OCI-M2 (cell line): ENCODE measurements around the gene PLEKHA1.
A peak's percentile ranks its signal among the peaks of the same experiment; 100 is the strongest.

Experiments used
- DNase-seq: peaks from one replicate; lab custom pipeline; 2025; ENCODE audit not compliant: unreplicated experiment; lab: John Stamatoyannopoulos, UW

The PLEKHA1 gene

DNA sequence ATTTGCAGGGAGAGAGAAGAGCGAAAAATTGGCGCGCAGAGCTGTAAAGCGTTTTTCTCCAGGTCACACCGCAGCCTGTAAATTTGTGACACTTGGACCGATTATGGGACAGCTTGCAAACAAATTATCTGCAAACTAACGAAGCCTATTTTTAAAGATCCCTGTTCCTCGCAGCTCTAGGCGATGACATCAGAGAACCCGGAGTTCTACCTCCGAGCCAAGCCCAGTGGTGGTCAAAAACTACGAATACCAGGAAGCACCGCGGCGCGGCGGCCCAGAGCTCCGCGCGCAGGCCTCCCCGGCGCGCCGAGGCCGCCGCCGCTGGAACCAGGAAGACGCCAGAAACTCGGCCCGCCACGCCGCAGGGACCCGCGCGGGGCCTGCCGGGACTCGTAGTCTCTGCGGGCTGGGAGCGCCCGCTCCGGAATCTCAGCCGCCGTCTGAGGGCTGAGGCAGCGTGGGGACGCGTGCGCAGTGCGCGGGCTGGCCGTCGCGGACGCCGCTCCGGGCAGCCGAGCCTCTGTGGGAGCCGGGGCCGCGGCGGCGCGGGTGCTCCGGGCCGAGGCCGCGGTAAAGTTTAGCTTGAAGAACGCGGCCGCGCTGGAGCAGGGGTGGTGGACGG lies at the start of gene PLEKHA1:
Gene PLEKHA1, plus strand, starts transcription at position 472 of the 622 bp plus-strand sequence. CDS start 18,493 bp downstream, outside the sequence.
- DNase-seq: peak; percentile 55

DNA sequence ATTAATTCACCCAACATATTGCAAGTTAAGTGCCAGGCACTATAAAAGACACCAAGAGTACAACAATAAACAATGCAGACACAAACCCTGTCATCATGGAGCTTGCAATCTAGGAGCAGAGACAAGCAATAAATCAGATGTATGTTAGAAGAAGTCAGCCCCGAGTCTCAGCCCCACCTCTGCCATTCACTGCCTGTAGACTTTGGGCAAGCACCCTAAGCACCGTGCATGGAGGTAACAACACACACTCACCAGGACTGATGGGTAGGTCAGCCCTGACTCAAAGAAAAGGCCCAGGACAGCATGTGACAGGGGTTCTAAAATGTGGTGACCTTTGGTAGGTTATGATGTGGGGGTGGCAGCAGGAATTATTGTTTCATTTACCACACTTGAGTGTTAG lies 49.3 kb upstream of the PLEKHA1 start:
- DNase-seq: no peak

DNA sequence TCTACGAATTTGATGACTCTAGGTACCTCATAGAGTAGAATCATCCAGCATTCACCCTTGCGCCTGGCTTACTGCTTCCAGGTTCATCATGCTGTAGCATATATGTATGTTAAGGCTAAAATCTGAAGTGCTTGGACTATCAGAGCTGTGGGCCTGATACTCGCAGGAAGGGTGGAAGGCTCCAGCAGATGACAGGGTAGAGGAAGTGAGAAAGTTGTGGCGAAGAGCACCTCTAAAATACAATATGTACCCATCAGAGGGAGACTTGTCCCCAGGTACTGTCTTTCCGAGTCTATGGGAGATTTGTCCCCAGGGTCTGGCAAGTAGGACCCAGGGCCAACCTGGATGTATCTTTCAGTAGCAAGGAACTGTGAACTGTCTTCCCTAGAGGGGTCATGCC lies 48.1 kb upstream of the PLEKHA1 start:
- no peak for DNase-seq

DNA sequence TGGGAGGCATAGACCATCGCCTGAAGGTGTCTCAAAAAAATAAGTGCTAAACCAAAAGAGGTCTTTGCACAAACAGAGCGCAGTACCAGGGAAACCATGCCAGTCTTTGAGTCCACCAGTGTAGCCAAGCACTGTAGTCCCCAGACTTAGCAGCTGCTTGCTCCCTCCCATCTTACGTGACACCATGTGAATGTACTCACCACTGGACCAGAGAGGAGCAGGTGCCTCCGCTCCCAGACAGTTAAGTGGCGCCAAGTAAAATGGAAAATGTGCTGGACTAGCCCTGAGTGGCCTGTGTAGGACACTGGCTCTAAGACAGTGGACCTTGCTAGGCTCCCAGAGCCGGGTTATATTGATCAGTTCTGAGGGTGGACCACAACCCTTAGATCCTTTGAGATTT lies 47.7 kb upstream of the PLEKHA1 start:
- no peak for DNase-seq

DNA sequence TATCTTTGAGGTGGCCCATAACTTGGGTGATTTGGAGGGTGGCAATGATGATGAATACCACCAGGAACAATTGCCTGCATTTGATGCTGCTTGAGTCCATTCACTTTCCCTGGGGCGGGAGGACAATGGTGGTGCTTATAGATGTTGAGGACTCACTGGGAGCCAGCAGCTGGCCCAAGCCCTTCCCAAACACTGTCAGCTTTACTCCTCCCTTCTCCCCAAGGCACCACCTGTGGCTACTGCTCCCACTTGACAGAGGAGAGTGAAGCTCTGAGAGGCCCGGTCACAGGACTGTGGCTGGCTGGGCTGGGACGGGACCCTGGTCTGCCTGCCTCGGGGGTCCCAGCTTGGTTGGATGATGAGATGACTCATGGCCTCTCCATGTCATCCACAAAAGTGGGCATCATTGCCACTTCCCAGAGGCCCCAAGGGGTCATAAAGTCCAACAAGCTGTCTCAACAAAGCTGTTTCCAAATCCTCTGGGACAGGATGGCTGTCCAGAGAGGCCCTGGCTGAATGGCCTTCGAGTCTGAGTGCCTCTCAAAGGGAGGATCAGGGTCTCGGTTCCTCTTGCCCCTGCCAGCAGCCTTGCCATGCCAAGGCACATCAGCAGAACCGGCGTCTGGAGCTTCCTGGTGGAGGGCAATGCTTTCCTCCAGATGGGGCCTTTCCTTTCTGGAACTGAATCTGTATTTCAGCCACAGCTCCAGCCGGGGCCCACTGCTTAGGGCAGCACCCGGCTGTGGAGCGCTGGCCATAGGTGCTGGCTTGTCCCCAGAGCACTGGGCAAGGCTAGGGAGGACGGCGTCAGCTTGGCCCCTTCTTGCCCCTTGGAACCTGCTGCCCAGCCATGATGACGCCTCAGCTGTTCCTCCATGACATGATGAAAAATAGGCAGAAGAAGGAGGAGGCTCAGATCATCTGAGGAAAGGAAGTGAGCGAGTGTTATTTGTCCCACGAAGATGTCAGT lies 47.0 kb upstream of the PLEKHA1 start:
- DNase-seq: no peak

DNA sequence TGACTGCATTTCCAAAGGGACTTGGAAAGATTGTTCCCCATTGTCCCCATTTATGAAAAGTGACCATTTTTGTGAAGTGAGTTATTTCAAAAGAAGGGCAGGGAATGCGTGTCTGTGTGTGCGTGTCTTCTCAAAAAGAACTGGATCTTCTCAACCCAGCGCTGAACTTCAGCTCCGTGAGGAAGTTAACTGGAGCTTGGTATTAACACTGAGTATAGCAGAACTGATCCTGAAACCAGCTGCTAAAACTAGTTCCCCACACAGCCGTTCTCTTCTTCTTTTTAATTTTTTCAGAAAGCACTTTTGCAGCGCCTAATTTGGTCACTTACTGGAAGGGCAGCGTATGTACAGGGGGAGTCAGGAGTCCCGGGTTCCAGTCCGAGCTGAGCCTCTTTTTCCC lies 45.8 kb upstream of the PLEKHA1 start:
- no peak for DNase-seq

DNA sequence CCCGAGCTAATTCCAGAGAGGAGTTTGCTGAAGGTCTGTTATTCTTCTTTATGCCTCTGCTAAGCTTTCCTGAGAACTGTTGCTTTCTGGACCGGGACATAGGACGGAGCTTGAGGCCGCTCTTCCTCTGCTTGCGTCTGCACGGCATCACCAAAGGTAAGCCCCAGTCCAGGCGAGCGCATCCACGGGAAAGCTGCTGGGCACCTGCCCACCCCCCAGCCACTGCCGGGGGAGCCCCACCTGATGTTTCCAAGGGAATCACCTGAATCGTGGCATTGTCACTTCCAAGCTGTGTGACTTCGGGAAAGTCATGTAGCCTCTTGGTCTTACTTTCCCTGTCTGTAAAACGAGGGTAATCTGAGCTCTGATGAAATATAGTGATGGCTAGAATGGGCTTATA lies 45.1 kb upstream of the PLEKHA1 start:
- no peak for DNase-seq

DNA sequence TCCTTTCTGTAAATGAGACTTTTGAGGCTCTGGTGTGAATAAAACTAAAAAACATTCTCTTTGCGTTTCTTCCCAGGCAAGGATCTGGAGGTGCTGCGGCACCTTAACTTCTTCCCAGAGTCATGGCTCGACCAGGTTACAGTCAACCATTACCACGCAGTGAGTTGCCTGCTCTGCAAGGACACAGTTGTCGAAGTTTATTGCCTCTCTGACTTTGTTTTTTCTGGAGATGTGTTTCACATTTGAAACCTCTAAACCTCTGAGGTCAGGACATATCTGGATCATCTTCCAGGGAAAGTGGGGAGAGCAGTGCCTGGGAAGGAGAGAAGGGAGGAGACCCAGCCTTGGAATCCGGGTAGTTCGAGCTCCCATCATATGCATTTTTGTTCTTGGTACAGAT lies 43.4 kb upstream of the PLEKHA1 start:
- DNase-seq: no peak

DNA sequence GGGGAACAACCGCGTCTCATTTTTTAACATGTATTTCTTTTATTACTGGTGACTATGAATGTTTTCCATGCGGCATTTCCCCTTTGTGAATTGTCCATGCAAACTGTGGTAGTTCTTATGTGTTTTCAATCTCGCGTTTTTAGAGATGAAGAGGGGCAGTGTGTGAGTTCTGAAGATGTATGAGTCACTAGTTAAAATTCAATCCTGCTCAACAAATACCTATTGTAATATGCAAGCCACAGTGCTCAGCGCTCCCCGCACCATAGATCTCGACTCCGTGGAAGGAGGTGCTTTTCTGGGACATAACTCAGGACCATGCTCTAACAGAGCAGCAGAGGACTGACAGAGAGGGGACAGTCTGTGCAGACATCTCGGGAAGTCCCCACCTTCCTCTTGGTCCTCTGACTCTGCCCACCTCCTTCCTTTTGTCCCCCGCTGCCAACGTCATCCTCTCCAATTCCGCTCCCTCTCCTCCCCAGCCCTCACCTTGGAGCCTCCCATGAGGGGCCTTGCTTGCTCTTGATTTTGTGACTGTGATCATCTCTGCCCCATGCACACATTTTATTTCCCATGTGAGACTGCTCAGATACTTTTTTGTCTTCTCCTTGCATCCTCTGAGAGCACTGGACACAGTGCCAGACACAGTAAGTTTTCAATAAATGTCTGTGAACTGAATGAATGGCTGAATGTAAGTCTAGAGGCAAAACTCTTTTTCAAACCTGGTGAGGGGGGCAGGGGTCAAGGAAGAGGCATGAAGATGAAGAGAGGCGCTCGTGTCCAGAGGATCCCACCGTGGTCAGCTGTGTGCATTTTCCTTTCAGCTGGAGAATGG lies 42.7 kb upstream of the PLEKHA1 start:
- DNase-seq: no peak

DNA sequence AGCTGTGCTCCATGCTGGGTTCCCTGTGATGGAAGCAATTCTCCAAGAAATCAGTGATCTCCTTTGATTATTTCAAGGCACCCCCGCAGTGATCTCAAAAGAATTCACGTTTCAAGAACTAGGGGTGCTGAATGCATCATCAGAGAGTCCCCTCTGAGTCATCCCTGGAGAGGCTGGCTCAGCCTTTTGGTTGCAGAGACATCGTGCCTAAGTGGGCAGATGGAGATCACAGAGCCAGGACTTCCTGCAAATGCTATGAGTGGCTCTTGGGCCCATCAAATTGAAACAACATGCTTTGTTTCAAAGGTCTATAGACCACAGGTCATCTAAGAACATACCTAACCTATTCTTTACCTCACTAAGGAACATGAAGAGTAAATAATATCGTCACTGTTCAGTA lies 41.5 kb upstream of the PLEKHA1 start:
- DNase-seq: no peak

DNA sequence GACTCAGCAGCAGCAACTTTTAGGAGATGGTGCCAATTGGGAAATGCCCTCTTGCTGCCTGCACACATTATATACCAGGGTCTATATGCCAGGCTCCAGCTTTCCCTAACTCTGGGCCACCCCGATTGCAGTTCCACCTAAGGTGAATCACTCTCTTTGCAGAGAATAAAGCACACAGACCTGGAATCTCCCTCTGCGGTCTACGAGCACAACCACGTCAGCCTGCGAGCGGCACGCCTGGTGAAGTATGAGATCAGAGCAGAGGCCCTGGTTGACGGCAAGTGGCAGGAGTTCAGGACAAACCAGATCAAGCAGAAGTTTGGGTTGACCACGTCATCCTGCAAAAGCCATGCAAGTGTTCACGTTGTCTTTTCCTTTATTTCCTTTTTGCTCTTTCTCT lies 38.2 kb upstream of the PLEKHA1 start:
- DNase-seq: no peak

DNA sequence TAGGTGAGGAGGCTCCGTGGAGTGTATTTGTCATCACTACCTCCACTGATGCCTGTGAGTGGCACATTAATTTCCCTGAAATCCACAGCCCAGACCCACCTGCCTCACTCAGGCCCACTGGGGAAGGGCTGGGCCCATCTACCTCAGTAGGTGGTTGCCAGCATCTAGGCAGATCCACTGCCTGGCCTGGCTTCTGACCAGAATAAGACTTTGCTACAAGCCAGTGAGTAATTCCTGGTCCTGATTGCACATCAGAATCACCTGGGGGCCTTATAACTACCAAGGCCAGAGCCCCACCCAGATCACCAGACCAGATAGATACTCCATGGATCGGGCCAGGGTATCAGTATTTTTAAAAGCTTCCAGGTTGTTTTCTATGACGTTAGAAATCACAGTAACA lies 37.5 kb upstream of the PLEKHA1 start:
- DNase-seq: no peak

DNA sequence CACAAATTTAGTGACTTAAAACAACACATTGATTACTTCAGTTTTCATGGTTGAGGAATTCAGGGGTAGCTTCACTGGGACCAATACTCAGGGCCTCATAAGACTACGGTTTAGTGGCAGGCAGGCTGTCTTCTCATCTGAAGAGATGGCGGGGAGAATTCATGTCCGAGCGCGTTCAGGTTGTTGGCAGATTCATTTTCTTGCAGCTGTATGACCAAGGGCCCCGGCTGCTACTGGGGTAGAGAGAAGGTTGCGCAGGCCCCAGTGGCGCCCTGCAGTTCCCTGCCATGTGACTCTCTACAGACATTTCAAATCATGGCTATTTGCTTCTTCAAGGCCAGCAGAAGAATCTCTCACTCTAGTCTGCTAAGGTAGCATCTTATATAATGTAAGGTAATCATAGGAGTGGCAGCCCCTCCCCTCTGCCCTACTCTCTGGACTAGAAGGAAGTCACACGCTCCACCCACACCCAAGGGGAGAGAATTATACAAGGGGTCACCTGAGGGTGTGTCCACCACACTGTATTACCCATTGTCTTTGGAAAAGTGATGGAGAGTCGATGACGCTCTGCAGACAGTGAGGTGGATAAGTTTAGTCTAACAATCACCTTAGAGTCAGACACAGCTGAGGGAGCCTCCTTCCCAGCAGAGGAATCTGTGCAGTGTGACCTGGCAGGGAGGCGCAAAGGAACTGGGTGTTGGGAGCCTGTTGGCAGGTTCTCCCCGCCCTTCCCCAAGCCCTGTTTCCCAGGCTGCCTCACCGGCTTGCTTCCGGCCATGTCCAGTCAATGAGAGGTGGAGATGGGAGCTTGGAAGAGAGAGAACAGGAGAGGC lies 35.7 kb upstream of the PLEKHA1 start:
- DNase-seq: no peak

DNA sequence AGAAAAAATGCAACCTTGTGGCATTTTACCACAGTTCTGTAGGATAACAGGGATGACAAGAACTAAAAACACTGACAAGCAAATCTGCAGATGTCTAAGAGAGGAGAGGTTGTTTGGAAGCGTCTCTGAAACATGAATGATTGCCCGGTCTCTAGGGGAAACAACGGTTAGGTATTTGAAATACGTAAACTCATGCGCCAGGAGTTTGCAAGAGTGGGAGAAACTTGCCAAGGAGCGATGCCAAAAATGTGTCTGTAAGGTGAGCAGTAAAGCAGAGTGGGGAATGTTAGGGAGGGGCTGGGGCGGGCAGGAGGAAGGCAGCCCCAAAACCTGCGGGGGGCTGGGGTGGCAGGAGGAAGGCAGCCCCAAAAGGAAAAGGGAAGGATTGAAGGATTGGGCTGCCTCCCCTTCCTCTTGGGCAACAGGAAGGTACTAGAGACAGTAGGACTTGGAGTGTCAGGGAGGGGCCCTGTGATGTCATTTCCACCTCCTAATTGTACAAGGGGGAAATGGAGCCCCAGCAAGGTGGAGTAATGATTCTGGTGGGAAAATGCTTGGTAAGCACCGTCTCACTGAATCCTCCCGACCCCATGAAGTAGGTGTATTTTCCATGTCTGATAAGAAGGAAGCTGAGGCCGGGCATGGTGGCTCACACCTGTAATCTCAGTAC lies 33.2 kb upstream of the PLEKHA1 start:
- DNase-seq: no peak

DNA sequence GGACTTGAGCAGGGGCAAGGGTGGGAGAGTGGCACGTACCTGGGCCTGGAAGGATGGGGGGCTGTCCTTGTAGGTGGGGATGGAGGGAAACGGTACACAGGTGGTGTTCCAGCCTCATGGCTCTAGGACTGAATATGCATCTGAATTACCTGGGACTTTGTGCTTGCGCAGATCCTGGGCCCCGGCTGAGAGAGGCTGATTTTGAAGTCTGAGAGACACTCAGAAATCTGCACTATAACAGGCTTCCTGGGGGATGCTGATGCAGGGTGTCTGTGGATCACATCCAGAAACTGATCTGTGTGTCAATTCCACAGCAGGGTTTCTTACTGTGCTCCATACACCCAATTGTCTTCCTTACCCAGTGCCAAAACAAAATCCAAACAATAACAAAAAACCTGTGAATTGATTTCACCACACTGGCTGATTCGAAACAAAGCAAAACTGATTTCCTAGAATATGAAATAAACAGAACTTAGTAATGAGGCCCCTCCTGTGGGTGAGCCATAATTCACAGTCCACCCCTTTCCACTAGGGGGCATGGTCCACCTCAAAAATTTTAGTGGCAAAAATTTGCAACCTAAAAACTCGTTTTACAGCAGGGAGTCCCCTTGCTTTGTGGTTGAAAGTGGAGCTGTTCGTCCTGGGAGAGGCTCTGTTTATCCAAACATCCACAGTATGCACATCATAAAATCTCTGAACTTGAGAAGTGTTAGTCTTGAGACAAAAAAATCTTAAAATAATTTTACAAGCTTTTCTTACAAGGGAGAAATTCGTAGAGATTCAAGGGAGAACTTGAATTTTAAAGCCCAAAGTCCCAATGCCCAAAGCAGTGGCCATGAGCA lies 32.0 kb upstream of the PLEKHA1 start:
- DNase-seq: no peak

DNA sequence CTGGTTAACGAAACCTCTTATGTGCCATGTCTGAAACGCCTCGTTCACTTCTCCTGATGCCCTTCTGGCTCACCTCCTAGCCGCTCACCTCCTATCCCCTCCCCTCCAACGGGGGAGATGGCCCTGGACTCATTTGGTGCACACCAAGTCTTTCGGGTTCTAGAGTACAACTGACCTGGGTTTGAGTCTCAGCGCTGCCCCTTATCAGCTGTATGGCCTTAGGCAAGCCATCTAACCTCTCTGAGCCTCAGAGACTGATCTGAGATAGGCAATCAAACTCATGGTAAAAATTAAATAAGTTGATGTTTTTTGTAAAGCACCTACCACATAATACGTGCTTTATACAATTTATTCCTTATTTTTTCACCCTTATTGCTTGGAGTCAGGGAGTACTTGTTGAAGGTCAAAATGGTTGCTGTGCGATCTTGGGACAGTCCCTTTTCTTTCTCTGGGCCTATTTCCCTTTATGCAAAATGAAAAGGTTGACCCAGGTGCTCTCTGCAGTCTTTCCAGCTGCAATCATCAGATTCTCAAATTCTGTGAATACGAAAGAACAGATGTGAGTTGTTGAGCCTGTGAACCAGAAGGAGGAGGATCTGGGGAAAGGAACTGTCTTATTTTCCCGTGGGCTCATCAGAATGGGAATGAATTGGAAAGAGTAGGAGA lies 31.2 kb upstream of the PLEKHA1 start:
- DNase-seq: no peak

DNA sequence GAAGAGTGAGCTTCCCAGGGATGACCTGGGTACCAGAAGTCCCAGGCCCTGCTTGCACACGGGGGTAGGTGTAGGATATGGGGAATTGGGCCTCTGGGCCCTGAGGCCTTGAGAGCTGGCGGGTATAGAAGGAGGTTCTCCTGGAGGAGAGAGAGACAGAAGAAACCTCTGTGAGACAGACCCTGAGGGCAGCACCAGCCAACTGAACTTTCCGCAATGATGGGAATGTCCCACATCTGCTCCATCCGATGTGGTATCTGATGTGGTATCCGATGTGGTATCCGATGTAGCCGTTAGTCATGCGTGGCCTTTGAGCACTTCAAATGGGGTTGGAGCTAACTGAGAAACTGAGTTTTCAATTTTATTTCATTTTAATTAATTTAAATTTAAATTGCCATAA lies 30.6 kb upstream of the PLEKHA1 start:
- no peak for DNase-seq

DNA sequence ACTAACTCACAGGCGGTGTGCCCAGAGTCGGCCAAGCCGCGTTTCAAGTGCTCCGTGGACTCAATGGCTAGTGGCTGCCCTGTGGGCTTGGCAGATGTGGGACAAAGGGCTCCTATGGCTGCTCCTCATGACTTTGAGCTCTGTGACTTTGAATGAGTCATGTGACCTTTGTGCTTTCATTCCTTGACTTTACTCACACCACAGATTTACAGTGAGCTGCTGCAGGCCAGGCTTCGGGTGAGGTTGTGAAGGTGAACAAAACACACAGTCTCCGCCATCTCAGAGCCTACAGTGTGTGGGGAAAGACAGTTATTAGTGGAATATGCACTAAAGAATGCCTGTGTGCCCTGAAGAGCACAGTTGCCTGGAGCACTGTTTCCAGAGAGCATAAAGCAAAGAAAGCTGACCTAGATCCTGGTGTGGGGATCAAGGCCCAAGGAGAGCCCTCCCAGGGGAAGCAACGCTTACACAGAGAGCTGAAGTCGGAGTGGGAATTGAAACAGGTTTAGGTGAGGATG lies 29.7 kb upstream of the PLEKHA1 start:
- DNase-seq: no peak
